Measurements from ENCODE around the gene NSMF.

DNA sequence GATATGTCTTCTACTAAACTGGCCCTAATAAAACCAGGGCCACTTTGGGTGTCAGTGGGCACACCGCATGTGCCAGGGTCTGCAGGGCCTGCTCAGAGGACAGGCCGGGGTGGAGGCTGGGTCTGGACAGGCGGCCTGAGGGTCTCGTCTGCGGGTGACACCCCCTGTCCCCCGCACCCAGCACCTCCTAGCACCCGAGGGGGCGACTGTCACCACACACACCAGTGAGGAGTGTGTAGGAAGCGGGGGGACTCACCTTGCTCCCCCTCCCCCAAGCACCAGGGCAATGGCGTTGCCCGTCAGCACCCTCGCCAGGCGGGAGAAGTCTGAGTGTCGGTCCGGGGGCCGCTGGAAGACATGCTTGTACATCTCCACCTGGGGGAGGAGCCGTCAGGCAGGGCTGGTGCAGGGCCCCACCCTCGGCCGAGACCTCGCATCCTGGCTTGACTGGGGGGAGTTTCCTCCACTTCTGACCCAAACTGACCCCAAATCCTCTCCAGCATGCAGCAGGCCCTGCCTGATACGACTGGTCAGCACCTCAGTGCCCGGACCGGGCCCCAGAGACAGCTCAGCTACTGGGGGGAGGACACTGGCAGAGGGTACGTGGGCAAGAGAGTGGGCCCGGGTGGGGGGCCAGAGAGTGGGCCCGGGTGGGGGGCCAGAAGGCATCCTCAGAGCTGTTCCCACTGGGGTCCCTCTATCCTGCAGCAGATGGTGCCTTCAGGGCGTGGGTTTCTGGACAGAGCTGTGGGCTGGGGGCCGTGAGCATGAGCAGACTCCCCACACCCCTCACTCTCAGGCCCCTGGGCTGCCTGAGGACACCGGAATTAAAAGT is 18.9 kb upstream of the NSMF start:
- TF ChIP-seq, protein P1, sequence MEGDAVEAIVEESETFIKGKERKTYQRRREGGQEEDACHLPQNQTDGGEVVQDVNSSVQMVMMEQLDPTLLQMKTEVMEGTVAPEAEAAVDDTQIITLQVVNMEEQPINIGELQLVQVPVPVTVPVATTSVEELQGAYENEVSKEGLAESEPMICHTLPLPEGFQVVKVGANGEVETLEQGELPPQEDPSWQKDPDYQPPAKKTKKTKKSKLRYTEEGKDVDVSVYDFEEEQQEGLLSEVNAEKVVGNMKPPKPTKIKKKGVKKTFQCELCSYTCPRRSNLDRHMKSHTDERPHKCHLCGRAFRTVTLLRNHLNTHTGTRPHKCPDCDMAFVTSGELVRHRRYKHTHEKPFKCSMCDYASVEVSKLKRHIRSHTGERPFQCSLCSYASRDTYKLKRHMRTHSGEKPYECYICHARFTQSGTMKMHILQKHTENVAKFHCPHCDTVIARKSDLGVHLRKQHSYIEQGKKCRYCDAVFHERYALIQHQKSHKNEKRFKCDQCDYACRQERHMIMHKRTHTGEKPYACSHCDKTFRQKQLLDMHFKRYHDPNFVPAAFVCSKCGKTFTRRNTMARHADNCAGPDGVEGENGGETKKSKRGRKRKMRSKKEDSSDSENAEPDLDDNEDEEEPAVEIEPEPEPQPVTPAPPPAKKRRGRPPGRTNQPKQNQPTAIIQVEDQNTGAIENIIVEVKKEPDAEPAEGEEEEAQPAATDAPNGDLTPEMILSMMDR (optimal IDR thresholded peaks at IDR 0.05 in 1 of 3, IDR thresholded peaks at IDR 0.05 in 1 of 3, conservative IDR thresholded peaks at IDR 0.05 in 1 of 3; ENCODE audit: extremely low read depth in 1 of 3, insufficient read depth in 2 of 3, low read length in 3 of 3), result no peak
- TF ChIP-seq EZH2 (IDR thresholded peaks at IDR 0.05; ENCODE audit: low read length), result no peak

Data from keratinocyte (primary cell).